Activated B cell treated with CpG ODN at 0.5 μM for 24 hours (primary cell): ENCODE data around the gene ZNF598. TPM values are rescaled to one million over a fixed set of nuclear protein-coding genes. Genes with fewer than 3 reads are reported as not detected.
A peak's percentile ranks its signal among the peaks of the same experiment; 100 is the strongest.

Source experiments
- ATAC-seq: fragments of 200-7000 bp; cut with Tn5 transposase; one replicate; pipeline ENCODE4 v1.10.0; 2021; ENCODE audit warnings: low read depth, mild to moderate bottlenecking, moderate library complexity
- CTCF ChIA-PET: fragments of 350-600 bp; sonication (Branson Sonifier 250); formaldehyde crosslinking; loops from one replicate; lab custom pipeline; 2021; ENCODE audit warnings: antibody characterized with exemption; lab: Charles Lee
- POLR2A ChIA-PET: fragments of 350-600 bp; sonication (Branson Sonifier 250); formaldehyde crosslinking; loops from one replicate; lab custom pipeline; 2021; ENCODE audit warnings: antibody characterized with exemption; lab: Charles Lee
- DNase-seq: peaks from one replicate; pipeline ENCODE4 v3.0.0; 2022
- H3K27ac Mint-ChIP-seq: one replicate; pipeline ENCODE4 v1.8.0; 2020; ENCODE audit warnings: mixed read lengths
- H3K27me3 Mint-ChIP-seq: one replicate; pipeline ENCODE4 v1.8.0; 2021; ENCODE audit warnings: mixed read lengths
- H3K36me3 Mint-ChIP-seq: one replicate; pipeline ENCODE4 v1.8.0; 2021; ENCODE audit warnings: low read depth, mixed read lengths
- H3K4me1 Mint-ChIP-seq: one replicate; pipeline ENCODE4 v1.8.0; 2021; ENCODE audit warnings: mixed read lengths
- H3K4me3 Mint-ChIP-seq: one replicate; pipeline ENCODE4 v1.8.0; 2020; ENCODE audit warnings: mild to moderate bottlenecking, mixed read lengths
- H3K9me3 Mint-ChIP-seq: one replicate; pipeline ENCODE4 v1.8.0; 2020; ENCODE audit warnings: mixed read lengths
- CTCF ChIP-seq: fragments of 200-600 bp; IDR thresholded peaks from one replicate; pipeline ENCODE4 v1.8.0; 2022; ENCODE audit warnings: antibody characterized with exemption, mild to moderate bottlenecking
- intact Hi-C: fragments of 100-400 bp; cut with micrococcal nuclease; formaldehyde crosslinking; loops from one replicate; pipeline ENCODE4 v1.15.1; 2024
- total RNA-seq: library from RNA; stranded (reverse); gene quantifications from 2 replicates; pipeline ENCODE4 v1.2.3, GENCODE V29; 2022

The ZNF598 gene
- total RNA-seq, 1 donor from 2014 or later = 59.3 TPM

DNA sequence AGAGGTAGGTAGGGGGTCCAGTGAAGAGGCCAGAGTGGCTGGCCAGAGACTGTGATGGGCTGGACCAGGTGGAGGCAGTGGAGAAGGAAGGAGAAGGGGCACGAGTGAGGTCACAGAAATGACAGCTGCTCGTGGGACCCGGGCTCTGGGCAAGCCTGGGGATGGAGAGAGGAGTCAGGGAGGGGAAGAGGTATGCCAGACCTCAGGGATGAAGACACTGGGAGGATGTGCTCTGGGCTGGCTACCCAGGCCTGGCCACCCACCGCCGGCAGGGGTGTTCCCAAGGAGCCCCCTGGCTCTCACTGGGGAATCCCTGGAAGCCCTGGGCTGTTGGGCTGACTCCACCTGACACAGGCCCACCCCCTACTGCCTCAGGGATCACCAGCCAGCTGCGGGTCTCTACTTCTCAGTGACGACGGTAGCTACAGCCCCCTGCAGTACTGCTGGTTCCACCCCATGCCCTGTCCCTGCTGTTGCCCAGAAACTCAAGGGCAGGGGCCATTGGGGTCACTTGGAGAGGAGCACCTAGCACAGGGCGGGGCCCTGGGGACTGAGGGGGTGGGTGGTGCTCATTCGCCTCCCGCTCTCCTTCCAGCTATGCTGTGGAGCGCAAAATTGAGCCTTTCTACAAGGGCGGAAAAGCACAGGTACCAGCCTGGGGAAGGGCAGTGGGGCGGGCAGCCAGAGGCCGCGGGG, 36.0 kb downstream of the ZNF598 start:
- Mint-ChIP-seq H3K36me3 (peaks cover 40% of the 10 kb centered on the region), H3K27me3 (no peaks in the 10 kb centered on the region), H3K4me1 (peaks cover 23% of the 10 kb centered on the region), H3K27ac (no peak overlapping the region), H3K4me3 (no peak overlapping the region), H3K9me3 (no peaks in the 10 kb centered on the region)
- intact Hi-C loops = loop anchor here (5.0 kb wide), 1 partner anchor 191 kb away; the partner anchor contains the start of genes NUBP2 and SPSB3
- TF ChIP-seq CTCF = no peak
- ChIA-PET POLR2A (interaction anchor here (1.4 to 1.8 kb wide), 3 partner anchors 9 to 17 kb away, joined by 3 to 9 read pairs (median 5); partner anchors contain the start of genes GFER and RPS2), CTCF (no interaction called here)
- DNase-seq = no peak
- ATAC-seq = no peak

- TF ChIP-seq CTCF = no peak
- no peak for DNase-seq
- ChIA-PET CTCF (no interaction called here), POLR2A (interaction anchor here (1.2 to 2.8 kb wide), 12 partner anchors 9 to 701 kb away, joined by 3 to 58 read pairs (median 10); partner anchors contain the start of genes GFER, MSRB1, NDUFB10 and NOXO1)
- Mint-ChIP-seq H3K4me1 (peaks cover 23% of the 10 kb centered on the region), H3K27me3 (no peaks in the 10 kb centered on the region), H3K9me3 (no peaks in the 10 kb centered on the region), H3K4me3 (peak overlapping the region; percentile 93), H3K36me3 (peaks cover 34% of the 10 kb centered on the region), H3K27ac (peak overlapping the region; percentile 97)
- intact Hi-C loops = loop anchor here (1.0 to 5.0 kb wide), 2 partner anchors 8 to 190 kb away; partner anchors contain the start of genes NUBP2, RPS2 and SPSB3
- ATAC-seq = no peak
Observed at GRCh38 chr16:1972490-1972877, 37.1 kb downstream of the ZNF598 start.

DNA sequence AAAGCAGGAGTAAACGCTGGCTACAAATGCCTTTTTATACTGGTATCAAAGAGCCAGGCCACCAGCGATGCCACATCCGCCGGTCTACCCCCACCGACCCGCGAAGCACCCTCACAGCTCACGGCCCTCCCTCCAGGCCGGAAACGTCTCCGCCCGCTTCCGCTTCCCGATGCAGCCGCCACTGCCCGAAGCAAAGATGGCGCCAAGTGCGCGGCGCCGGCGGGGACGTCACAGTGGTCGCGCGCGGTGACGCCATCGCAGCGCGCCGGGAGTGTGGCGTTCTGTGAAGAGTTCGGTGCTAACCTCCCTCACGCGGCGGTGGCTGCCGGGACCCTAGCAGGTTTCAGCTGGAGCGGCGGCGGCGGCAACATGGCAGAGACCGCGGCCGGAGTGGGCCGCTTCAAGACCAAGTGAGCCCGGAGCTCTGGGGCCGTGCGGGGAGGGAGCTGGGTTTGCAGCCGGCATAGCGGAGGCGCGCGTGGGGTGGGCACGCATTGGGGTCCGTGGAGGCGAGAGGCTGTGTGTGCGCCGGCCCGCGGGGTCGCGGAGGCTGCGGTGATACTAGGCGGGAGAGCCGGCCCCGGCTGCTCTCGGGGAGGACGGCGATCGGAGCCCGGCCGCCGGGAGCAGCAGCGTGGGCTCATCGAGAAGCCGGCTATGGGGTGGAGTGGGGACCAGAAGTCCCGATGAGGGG, 37.7 kb downstream of the ZNF598 start, which contains the start of gene TBL3:
Gene TBL3 (plus strand): TSS at position 258 of the 694 bp plus-strand sequence. CDS start 112 bp downstream, at position 370.
- Mint-ChIP-seq H3K9me3 (no peaks in the 10 kb centered on the region), H3K27ac (peak within 1 kb of the TSS; percentile 97), H3K36me3 (peaks cover 31% of the 10 kb centered on the region), H3K4me1 (peaks cover 23% of the 10 kb centered on the region), H3K27me3 (no peaks in the 10 kb centered on the region), H3K4me3 (peak within 1 kb of the TSS; percentile 93)
- no peak for TF ChIP-seq CTCF
- ATAC-seq (peak; percentile 97), DNase-seq (peak; percentile 99)
- intact Hi-C loops = loop anchor here (1.0 to 5.0 kb wide), 4 partner anchors 8 to 190 kb away; partner anchors contain the start of genes GFER, NUBP2, RPS2 and SPSB3
- ChIA-PET POLR2A (interaction anchor here (0.6 to 2.8 kb wide), 17 partner anchors 9 to 1161 kb away, joined by 3 to 58 read pairs (median 5); partner anchors contain the start of genes ECI1, GFER, MSRB1 and NDUFB10), CTCF (interaction anchor here (1.1 kb wide), 1 partner anchor 10 kb away, joined by 3 read pairs; no protein-coding TSS in a partner anchor)

- ChIA-PET CTCF (no interaction called here), POLR2A (interaction anchor here (0.9 to 1.6 kb wide), 3 partner anchors 8 to 23 kb away, joined by 3 to 5 read pairs (median 3); partner anchors contain the start of gene SYNGR3)
- H3K9me3 Mint-ChIP-seq = no peaks in the 10 kb centered on the region
- intact Hi-C loops = loop anchor here (10.0 kb wide), 1 partner anchor 1186 kb away; no protein-coding TSS in a partner anchor
- no peak overlapping the region for H3K4me3 Mint-ChIP-seq
- no peaks in the 10 kb centered on the region for H3K27me3 Mint-ChIP-seq
- peaks cover 37% of the 10 kb centered on the region for H3K4me1 Mint-ChIP-seq
- DNase-seq = no peak
- TF ChIP-seq CTCF = no peak
- peaks cover 19% of the 10 kb centered on the region for H3K36me3 Mint-ChIP-seq
- no peak for ATAC-seq
- H3K27ac Mint-ChIP-seq = no peak overlapping the region
Observed at GRCh38 chr16:1968146-1968953, 41.3 kb downstream of the ZNF598 start.
